Nephron (organoid): ENCODE measurements around the gene MYO18A.
A peak's percentile ranks its signal among the peaks of the same experiment; 100 is the strongest.

Experiments
- H3K27ac Mint-ChIP-seq, 3 experiments: 2 replicates each; pipeline ENCODE4 v1.8.0; 2020; ENCODE audit warnings: mixed read lengths in 3 of 3, mild to moderate bottlenecking in 2 of 3, moderate library complexity in 1 of 3
- H3K27me3 Mint-ChIP-seq: 2 replicates; pipeline ENCODE4 v1.8.0; 2021; ENCODE audit warnings: low read depth, mild to moderate bottlenecking, moderate library complexity, mixed read lengths
- H3K36me3 Mint-ChIP-seq: 2 replicates; pipeline ENCODE4 v1.8.0; 2020; ENCODE audit warnings: low read depth, mixed read lengths
- H3K4me1 Mint-ChIP-seq: 2 replicates; pipeline ENCODE4 v1.8.0; 2020; ENCODE audit warnings: mixed read lengths
- H3K4me3 Mint-ChIP-seq, 3 experiments: 2 replicates each; pipeline ENCODE4 v1.8.0; 2020; ENCODE audit warnings: mild to moderate bottlenecking in 3 of 3, mixed read lengths in 3 of 3, moderate library complexity in 2 of 3
- H3K9me3 Mint-ChIP-seq: 2 replicates; pipeline ENCODE4 v1.8.0; 2020; ENCODE audit warnings: mixed read lengths
- TF ChIP-seq, protein P1 (sequence below), 3 experiments: fragments of 200-600 bp; sonication (generic); IDR thresholded peaks; one replicate each; pipeline ENCODE4 v1.5.0; 2021; ENCODE audit warnings: antibody characterized with exemption in 3 of 3; ENCODE audit not compliant: unreplicated experiment in 3 of 3

MYO18A gene

DNA sequence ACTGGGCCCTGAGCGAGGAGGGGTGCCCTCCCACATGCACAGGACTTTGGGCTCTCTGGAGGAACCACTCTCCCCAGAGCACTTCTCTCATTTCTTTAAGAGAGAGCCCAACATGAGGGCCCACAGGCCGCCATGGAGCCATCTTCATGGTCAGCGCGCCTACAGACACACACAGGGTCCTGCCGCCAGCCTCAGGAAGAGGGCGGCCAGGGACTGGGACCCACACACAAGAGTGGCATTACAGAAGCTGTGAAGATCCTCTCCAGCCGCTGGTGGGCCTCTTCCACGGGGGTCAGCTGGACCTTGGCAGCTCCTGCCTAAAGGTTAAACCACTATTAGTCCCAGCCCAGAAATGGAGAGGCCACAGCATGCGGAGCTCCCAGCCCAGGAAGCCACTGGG, 54.5 kb downstream of the MYO18A start:
- H3K27ac Mint-ChIP-seq: no peak overlapping the region
- peaks cover 9% of the 10 kb centered on the region for H3K4me1 Mint-ChIP-seq
- H3K27me3 Mint-ChIP-seq: no peaks in the 10 kb centered on the region
- no peak overlapping the region for H3K4me3 Mint-ChIP-seq
- TF ChIP-seq, protein P1, sequence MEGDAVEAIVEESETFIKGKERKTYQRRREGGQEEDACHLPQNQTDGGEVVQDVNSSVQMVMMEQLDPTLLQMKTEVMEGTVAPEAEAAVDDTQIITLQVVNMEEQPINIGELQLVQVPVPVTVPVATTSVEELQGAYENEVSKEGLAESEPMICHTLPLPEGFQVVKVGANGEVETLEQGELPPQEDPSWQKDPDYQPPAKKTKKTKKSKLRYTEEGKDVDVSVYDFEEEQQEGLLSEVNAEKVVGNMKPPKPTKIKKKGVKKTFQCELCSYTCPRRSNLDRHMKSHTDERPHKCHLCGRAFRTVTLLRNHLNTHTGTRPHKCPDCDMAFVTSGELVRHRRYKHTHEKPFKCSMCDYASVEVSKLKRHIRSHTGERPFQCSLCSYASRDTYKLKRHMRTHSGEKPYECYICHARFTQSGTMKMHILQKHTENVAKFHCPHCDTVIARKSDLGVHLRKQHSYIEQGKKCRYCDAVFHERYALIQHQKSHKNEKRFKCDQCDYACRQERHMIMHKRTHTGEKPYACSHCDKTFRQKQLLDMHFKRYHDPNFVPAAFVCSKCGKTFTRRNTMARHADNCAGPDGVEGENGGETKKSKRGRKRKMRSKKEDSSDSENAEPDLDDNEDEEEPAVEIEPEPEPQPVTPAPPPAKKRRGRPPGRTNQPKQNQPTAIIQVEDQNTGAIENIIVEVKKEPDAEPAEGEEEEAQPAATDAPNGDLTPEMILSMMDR (IDR thresholded peaks at IDR 0.05; ENCODE audit: unreplicated experiment in 3 of 3): no peak
- no peaks in the 10 kb centered on the region for H3K36me3 Mint-ChIP-seq
- no peaks in the 10 kb centered on the region for H3K9me3 Mint-ChIP-seq

DNA sequence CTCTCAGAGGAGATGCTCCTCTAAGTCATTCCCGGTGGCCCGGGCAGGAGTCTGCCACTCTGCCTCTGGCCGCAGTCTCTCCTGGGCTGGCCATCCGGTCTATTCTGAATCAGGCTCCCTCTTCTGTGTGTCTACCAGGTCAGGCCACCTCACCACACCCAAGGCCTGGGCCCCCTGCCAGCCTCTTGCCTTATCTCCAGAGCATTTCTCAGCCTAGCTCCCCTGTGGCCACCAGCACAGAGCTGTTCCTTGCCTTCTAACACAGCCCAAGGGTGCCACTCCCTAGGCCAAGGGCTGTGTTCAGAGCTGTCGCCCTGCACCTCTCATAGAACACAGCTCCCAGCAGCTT, 55.3 kb downstream of the MYO18A start:
- peaks cover under 1% of the 10 kb centered on the region for H3K27me3 Mint-ChIP-seq
- no peaks in the 10 kb centered on the region for H3K9me3 Mint-ChIP-seq

DNA sequence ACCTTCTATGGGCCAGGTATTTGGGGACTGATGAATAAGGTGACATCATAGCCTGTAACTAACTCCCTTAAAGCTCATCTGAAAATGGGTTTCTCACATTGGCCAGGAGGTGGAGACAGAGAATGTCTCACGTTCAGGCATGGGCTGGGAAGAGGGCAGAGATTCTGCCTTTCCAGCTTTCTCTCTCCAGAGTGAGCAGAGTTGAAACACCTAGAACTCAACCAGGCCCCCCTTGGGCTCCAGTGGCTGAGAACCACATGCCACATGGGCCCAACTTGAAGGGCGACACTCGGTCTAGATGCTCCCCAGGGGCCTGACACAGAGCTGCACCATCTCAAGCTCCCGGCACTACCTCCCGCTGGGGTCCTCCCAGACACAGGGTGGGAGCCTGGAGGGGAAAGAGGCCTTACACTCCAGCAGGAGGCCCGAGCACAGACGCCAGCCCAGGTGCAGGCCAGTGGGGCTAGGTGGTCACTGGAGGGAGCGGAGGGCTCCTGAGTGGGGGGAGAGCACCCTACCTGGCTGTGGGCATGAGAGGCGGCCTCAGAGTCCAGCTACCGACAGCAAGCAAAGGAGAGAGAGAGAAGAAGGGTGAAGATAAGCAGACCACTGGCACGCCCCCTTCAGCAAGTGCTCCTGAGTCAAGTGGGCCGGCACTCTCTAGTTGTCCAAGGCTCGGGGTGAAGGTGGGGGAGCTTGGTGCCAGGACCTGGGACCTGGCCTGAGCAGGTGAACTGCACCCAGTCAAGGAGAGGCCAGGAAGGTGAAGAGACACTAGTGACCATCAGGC, 55.9 kb downstream of the MYO18A start:
- Mint-ChIP-seq H3K9me3 (no peaks in the 10 kb centered on the region), H3K36me3 (peaks cover 3% of the 10 kb centered on the region), H3K4me3 (no peak overlapping the region), H3K27ac (no peak overlapping the region), H3K27me3 (peaks cover 3% of the 10 kb centered on the region), H3K4me1 (peaks cover 6% of the 10 kb centered on the region)
- TF ChIP-seq, protein P1 (IDR thresholded peaks at IDR 0.05; ENCODE audit: unreplicated experiment in 3 of 3): peak; percentile 70 to 78 (median 71)

More for the DNA sequence above, 55.3 kb downstream of the MYO18A start:
- peaks cover 1% of the 10 kb centered on the region for H3K36me3 Mint-ChIP-seq
- TF ChIP-seq, protein P1 (IDR thresholded peaks at IDR 0.05; ENCODE audit: unreplicated experiment in 3 of 3): no peak
- no peak overlapping the region for H3K4me3 Mint-ChIP-seq
- H3K4me1 Mint-ChIP-seq: peaks cover 6% of the 10 kb centered on the region
- no peak overlapping the region for H3K27ac Mint-ChIP-seq

DNA sequence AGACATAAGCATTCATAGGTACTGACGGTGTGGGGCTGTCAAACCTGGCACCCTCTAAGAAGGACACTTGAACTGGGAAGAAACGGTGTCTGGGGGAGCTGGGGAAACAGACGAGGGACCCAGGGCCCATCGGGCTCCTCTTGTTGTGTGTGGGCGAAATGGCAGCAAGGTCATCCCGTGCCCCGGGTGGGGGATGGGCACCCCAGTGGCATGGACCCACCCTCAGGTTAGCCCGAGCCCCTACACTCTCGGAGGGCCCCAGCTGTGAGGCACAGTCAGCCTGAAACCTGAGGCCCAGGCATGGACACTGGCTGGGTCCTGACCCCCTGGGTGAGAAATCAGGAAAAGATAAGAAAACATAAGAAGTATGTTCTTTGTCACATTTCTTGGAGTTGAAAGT, 57.1 kb downstream of the MYO18A start:
- H3K4me1 Mint-ChIP-seq: peaks cover 15% of the 10 kb centered on the region
- TF ChIP-seq, protein P1 (IDR thresholded peaks at IDR 0.05; ENCODE audit: unreplicated experiment in 3 of 3): no peak
- peaks cover 3% of the 10 kb centered on the region for H3K27me3 Mint-ChIP-seq
- H3K4me3 Mint-ChIP-seq: no peak overlapping the region
- no peak overlapping the region for H3K27ac Mint-ChIP-seq
- no peaks in the 10 kb centered on the region for H3K9me3 Mint-ChIP-seq
- peaks cover 13% of the 10 kb centered on the region for H3K36me3 Mint-ChIP-seq

DNA sequence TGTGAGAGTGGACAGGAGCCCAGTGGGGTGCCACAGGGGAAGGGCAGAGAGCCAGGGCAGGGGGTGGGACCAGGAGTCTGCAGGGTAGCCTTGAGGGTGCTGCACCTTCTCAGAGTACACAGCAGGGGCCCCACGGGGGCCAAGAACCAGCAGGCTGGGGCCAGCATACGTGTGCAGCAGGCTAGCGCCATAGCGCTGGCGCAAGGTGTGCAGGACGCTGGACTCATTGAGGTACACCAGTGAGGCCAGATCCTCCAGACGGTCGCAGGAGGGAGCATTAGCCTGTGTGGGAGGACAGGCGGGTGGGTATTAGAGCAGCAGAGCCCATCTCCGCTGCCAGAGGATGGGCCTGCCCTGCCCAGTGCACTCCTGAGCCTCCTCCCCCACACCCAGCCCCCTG, 58.8 kb downstream of the MYO18A start:
- Mint-ChIP-seq H3K27me3 (peaks cover 3% of the 10 kb centered on the region), H3K9me3 (no peaks in the 10 kb centered on the region)
- TF ChIP-seq, protein P1 (IDR thresholded peaks at IDR 0.05; ENCODE audit: unreplicated experiment in 3 of 3): no peak

DNA sequence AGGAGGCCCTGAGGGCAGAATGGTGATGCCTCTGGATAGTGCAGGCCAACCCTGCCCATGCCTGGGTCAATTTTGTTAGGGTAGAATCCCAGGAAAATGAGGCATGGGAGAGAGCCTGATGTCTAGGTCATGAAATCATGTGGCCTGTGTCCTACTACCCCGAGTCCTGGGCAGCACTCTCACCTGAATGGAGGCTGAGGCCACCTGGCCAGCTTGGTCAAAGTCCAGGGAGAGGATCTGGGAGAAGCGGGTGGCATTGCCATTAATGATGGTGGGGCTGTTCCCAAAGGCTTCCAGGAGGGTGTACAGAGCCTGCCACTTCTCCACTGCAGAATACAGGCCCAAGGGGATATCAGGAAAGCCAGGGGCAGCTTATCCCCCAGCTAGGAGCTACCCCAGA, 59.8 kb downstream of the MYO18A start:
- Mint-ChIP-seq H3K27me3 (peaks cover 3% of the 10 kb centered on the region), H3K36me3 (peaks cover 13% of the 10 kb centered on the region), H3K9me3 (no peaks in the 10 kb centered on the region), H3K4me1 (peaks cover 15% of the 10 kb centered on the region), H3K27ac (no peak overlapping the region), H3K4me3 (no peak overlapping the region)
- TF ChIP-seq, protein P1 (IDR thresholded peaks at IDR 0.05; ENCODE audit: unreplicated experiment in 3 of 3): no peak

More for the DNA sequence above, 58.8 kb downstream of the MYO18A start:
- Mint-ChIP-seq H3K27ac (no peak overlapping the region), H3K4me3 (no peak overlapping the region), H3K4me1 (peaks cover 15% of the 10 kb centered on the region), H3K36me3 (peaks cover 13% of the 10 kb centered on the region)
